NCI-H1048 (cell line): Measurements from ENCODE around the gene SLC44A1.

ENCODE experiments used
- DNase-seq: peaks from one replicate; lab custom pipeline; 2025; lab: John Stamatoyannopoulos, UW

SLC44A1 gene

GRCh38 chr9:105393576-105394344, 149.3 kb downstream of the SLC44A1 start:
- no peak for DNase-seq

DNA sequence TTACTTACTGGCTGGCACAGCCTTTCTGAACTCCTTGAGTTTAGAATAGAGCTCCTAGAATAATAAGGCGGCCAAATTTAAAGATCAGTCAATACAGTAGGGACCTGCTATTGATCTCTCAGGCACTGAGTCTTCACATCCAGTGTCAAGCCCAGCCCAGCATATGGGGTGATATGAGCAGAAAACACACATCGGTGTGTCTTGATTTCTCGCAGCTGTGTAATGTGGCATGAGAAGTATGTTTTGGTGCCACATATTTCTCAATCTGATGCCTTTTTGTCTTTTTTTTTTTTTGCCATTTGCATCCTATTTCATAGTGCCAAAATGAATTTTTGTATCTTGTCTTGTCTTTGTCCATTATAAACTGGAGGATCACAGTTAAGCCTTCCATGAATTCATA, 152.0 kb downstream of the SLC44A1 start:
- DNase-seq: no peak

DNA sequence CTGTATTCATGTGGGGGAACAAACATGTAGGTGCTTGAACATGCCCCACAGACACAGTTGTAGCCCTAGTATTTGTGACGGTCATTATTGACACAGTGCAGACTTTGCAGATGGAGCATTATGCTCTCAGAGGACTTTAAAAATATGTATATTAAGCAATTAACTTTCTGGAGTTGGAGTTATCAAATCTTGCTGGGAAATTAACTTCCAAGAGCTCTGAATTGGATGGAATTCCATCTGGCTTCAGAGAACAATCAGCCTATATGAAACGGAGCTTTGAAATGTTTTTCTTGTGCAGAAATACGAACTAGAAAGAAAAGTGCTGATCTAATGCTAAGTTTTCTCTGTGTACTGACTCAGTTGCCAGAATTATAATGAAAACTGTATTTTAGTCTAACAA, 152.4 kb downstream of the SLC44A1 start:
- DNase-seq: no peak

GRCh38 chr9:105399117-105399516, 154.7 kb downstream of the SLC44A1 start:
- no peak for DNase-seq

- no peak for DNase-seq
Observed at GRCh38 chr9:105401651-105402050, 157.2 kb downstream of the SLC44A1 start.

DNA sequence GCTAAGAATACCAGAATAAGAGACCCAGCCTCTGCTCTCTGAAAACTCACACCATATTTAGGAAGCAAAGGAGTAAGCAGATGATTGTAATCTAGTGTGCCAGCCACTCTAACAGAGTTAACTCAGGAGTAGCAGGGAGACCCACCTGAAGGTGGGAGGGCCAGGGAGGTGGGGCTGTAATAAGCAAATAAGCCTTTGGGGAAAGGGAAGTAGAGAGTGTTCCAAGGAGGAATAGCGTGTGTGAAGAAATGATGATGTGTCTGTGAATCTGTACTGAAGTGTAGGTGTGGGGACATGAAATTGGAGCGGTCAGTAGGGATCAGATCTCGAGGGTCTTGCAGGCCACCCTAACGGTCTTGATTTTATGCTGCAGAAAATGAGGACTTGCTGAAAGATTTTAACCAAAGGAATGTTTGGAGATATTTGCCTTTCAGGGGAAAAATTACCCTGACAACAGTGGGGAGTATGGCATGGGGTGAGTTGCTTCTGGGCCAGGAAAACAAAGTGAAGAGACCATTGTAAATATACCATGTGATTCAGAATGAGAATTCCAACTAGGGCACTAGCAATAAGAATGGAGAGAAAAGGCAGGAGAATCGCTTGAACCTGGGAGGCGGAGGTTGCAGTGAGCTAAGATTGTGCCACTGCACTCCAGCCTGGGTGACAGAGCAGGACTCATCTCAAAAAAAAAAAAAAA, 159.2 kb downstream of the SLC44A1 start:
- no peak for DNase-seq

- DNase-seq: no peak
Observed at GRCh38 chr9:105405514-105406131, 161.2 kb downstream of the SLC44A1 start.

- no peak for DNase-seq
Observed at GRCh38 chr9:105406369-105406768, 161.9 kb downstream of the SLC44A1 start.

DNA sequence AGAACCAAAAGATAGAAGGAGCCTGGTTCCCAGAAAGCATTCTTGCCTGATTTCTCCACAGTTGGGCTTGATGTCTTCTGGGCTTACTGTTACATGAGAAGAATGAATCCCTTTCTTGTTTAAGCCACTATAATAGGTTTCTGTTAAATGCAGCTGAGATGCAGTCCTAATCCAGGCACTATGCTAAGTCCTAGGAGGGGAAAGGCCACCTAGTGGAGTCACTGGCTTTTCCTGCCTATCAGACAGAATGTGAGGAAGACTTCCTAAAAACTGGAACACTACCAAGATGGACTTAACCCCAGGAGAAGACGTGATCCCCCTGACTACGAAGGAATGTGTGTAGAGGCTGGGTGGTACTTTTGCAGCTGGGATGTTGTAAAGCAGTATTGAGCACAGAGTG, 169.1 kb downstream of the SLC44A1 start:
- DNase-seq: no peak

GRCh38 chr9:105414947-105415661, 170.7 kb downstream of the SLC44A1 start:
- no peak for DNase-seq

DNA sequence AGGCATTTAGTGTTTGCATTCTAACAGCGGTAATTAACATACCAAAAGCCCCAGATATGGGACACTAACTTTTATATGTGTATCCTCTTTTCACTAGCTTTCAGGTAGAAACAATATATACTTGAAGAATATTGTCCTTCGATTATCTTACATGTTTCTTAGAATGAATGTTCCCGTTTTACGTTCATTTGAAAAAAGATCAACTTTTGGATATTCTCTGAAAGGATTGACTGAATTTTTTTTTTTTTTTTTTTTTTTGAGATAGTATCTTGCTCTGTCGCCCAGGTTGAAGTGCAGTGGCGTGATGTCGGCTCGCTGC, 171.2 kb downstream of the SLC44A1 start:
- DNase-seq: no peak

- no peak for DNase-seq
Observed at GRCh38 chr9:105416840-105417239, 172.4 kb downstream of the SLC44A1 start.

DNA sequence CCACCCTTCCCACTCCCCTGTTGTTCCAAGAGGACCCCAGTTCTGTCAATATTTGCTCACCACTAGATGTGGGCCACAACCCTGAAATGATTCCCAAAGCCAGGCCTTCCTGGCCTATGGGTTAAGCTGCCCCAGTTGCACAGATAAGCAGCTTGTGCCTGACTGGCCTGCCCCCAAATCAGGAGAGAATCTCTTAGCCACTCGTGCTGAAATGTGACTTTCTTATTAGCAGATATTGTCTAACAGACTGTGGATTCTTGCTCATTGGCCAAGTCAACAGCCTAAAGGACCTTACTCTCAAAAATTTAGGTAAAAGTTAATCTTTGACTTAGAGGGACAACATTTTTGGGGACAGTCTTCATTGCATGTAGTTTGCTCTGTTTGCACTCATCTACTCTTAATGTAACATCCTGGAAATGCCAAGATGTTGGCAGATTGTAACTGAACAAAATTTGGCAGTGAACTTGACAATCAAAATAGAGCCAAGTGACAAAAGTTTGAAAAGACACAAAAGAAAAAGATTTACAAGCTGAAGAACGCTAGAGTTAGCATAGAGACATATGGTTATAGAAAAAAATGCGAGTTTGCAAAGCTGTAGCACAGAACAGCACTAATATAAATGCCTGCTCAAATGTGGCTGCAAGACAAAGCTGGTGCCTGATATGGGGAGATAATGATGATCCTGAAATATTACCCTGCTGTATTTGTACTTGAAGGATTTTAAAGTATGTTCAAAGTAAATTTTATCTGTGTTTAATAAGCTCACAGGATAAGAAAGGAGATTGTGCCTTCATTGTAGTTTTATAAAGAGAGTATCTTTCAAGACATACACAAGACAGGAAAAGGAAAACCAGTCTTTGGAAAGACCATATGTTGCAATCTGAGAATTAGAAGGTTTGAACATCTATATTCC, 174.4 kb downstream of the SLC44A1 start:
- DNase-seq: no peak

GRCh38 chr9:105419816-105420597, 175.6 kb downstream of the SLC44A1 start:
- no peak for DNase-seq

DNA sequence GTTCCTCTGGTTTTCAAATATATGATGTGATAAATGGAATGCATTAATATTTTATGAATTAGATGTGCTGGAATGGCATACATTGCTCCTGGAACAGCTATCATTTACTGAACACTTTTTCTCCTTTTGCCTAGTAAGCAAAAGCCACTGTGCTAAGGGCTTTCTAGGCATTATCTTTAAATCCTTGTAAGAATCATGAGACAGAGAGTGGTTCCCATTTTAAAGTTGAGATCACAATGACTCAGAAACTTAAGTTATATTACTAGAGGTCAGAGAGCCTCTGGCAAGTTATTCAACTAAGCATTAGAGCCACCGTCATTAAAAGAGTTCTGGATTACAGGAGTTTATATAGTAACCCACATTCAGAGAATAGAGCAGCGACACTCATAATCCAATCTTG, 176.7 kb downstream of the SLC44A1 start:
- DNase-seq: no peak

DNA sequence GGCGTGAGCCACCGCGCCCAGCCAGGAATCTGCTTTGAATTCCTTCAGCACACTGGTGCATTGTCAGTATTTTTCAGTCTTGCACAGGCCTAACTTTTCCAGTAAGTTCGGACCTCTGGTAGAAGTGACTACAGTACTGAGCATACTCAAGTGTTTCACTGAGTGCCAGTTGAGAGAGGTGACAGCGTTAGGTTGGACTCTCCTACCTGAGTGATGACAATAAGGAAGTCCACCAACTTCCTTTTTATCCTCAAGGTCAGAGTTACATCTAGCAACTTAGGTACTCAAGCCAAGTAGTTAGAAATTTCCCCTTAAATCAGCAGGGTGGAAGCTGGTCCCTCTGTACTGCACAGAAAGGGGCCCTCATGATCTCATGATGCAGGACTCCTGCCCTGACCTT, 177.4 kb downstream of the SLC44A1 start:
- DNase-seq: no peak

GRCh38 chr9:105425816-105426433, 181.5 kb downstream of the SLC44A1 start:
- DNase-seq: no peak

- no peak for DNase-seq
Observed at GRCh38 chr9:105426657-105427056, 182.2 kb downstream of the SLC44A1 start.

DNA sequence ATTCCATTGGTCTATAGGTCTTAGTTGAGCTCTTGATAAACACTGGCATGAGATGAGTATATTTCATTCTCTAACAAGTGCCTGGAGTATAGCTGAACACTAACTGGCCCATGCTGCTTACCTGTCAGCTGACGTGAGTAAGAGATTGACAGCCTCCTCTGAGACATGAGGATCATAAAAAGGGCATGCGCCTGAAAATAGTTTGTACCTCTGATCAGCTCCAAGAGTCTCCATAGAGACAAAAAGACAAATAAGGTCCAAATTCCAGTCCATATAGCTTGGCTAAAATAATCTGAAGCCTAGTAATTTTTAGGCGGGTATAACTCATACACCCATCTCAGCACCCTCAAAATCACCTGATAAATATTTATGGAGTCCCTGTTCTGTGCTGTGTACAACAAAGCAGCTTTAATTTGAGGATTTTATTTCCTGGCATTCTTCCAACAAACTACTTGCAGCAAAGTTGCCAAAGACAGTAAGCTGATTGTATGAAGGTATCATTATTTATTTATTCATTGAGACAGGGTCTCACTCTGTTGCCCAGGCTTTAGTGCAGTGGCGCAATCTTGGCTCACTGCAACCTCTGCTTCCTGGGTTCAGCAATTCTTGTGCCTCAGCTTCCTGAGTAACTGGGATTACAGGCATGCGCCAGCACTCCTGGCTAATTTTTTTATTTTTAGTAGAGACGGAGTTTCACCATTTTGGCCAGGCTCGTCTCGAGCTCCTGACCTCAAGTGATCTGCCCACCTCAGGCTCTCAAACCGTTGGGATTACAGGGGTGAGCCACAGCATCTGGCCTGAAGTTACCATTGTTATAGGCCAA, 187.2 kb downstream of the SLC44A1 start:
- DNase-seq: no peak
